HG03342 (cell line): ENCODE data around the gene NDUFA5.
"Not testable (repeated sequence)": the region's sequence is repeated elsewhere in the genome, so short reads cannot be mapped to it uniquely, and the experiment has no call there.

Experiments
- ATAC-seq: cut with Tn5 transposase; IDR thresholded peaks from one replicate; pipeline ENCODE4 v1.9.1; 2021; ENCODE audit warnings: mild to moderate bottlenecking, moderate library complexity; ENCODE audit not compliant: unreplicated experiment

NDUFA5 gene

GRCh38 chr7:123526533-123526932 is 31.1 kb downstream of the NDUFA5 start:
- not testable (repeated sequence) for ATAC-seq

GRCh38 chr7:123522066-123522465 is 35.6 kb downstream of the NDUFA5 start:
- no peak for ATAC-seq

- no peak for ATAC-seq
Measured at GRCh38 chr7:123505221-123505620, 52.4 kb downstream of the NDUFA5 start.

GRCh38 chr7:123502201-123502600 is 55.4 kb downstream of the NDUFA5 start:
- ATAC-seq, result no peak

- no peak for ATAC-seq
Measured at GRCh38 chr7:123500878-123501489, 56.6 kb downstream of the NDUFA5 start.

- no peak for ATAC-seq
Measured at GRCh38 chr7:123499211-123499970, 58.2 kb downstream of the NDUFA5 start.

- ATAC-seq, result no peak
Measured at GRCh38 chr7:123498601-123499000, 59.0 kb downstream of the NDUFA5 start.

- no peak for ATAC-seq
Measured at GRCh38 chr7:123498031-123498430, 59.6 kb downstream of the NDUFA5 start.

- peak; percentile 59 for ATAC-seq
Measured at GRCh38 chr7:123494193-123494796, 63.3 kb downstream of the NDUFA5 start.

GRCh38 chr7:123492485-123492884 is 65.1 kb downstream of the NDUFA5 start:
- ATAC-seq, result peak; percentile 91
